ENCODE measurements around the gene GBF1.
A peak's percentile ranks its signal among the peaks of the same experiment; 100 is the strongest.

Gene GBF1

DNA sequence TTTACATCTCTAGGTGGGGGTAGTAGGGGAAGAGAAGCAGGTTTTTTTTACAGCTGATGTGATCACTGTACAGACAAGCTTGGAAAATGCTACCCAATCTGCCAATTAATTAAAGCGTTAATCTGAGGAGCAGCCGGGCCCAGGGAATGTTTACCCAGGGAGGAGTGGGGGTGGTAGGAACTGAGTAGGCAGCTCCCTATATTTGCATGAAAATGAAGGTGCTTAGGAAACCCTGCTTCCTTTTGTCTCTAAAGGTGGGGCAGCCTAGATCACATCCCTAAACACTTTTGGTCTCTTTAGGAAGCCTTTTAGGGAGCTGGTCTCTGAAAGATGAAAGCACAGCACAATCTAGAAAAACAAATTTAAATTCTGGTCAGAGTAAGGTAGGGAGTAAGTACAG is 97.1 kb downstream of the GBF1 start:
- Mint-ChIP-seq H3K27me3 (no peaks in the 10 kb centered on the region), H3K36me3 (ENCODE audit: low read depth) (peaks cover 8% of the 10 kb centered on the region), H3K27ac (no peak overlapping the region), H3K4me1 (peaks cover 38% of the 10 kb centered on the region), H3K4me3 (no peak overlapping the region), H3K9me3 (no peaks in the 10 kb centered on the region)
- ATAC-seq: no peak
- DNase-seq: no peak

DNA sequence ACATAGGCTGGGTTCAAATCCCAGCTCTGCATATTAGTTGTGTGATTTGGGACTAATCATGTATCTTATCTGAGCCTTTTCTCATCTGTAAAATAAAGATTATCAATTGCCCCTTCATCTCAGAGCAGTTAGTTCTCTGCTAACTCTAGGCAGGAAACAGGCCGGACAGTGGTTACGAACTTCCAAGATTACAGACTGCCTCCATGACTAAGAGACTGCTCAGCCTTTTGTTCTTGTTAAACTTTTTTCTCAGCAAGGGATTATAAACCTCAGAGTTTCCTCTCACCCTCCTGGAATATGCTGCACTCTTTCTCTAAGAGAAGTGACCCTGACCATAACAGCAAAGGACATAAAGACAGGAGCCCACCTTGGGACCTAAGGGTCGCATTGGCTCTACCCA is 97.6 kb downstream of the GBF1 start:
- peaks cover 33% of the 10 kb centered on the region for H3K4me1 Mint-ChIP-seq
- no peak overlapping the region for H3K4me3 Mint-ChIP-seq
- H3K27ac Mint-ChIP-seq: peak overlapping the region; percentile 27
- no peaks in the 10 kb centered on the region for H3K9me3 Mint-ChIP-seq
- no peak for ATAC-seq
- no peaks in the 10 kb centered on the region for H3K27me3 Mint-ChIP-seq
- no peak for DNase-seq
- H3K36me3 Mint-ChIP-seq (ENCODE audit: low read depth): peaks cover 9% of the 10 kb centered on the region

DNA sequence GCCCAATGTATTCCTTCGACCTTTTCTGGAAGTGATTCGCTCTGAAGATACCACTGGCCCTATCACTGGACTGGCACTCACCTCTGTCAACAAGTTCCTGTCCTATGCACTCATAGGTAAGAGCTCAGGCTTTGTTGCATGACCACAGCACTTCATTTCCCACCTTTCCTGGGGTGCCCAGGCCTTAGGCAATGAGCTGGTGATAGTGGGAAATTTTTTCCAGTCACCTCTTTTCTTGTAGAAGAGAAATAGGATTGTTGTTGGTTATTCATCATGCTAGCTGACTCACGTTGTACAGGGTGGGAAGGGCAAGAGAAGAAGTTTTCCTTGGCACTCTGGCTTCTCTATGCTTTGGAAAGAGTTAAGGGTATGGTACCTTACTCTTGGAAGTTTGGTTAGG is 98.7 kb downstream of the GBF1 start:
- Mint-ChIP-seq H3K4me1 (peaks cover 24% of the 10 kb centered on the region), H3K4me3 (no peak overlapping the region), H3K27me3 (no peaks in the 10 kb centered on the region), H3K36me3 (ENCODE audit: low read depth) (peaks cover 14% of the 10 kb centered on the region), H3K27ac (no peak overlapping the region), H3K9me3 (no peaks in the 10 kb centered on the region)
- ATAC-seq (no peak), DNase-seq (no peak)

DNA sequence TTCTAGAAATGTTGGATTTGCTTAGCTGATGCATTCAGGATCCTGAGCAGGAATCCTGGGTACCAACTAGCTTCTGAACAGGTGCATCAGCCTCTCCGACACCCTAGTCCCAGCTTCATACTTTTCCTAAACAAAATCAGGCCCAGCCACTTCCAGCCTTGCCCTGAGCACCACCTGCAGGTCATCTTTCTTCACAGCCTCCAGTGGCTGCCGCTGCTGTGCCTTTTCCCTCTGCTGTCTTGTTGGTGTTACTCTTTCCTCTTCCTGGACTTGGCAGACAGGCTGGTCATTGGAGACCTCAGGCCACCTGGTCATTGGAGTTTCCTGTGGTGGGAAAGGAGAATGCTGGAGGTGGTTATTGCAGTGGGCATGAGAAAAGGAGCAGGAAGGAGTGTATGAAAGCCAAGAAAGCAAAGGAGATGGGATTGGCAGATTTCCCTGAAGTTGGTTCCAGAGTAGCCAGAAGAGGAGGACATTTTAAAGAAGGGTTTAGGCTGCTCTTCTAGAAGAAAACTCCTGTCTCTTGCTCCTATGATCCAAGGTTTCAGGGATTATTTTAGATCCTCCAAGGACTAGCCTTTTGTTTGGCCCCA is 102.0 kb downstream of the GBF1 start:
- Mint-ChIP-seq H3K27ac (no peak overlapping the region), H3K4me1 (peaks cover 8% of the 10 kb centered on the region), H3K9me3 (no peaks in the 10 kb centered on the region), H3K4me3 (no peak overlapping the region), H3K36me3 (ENCODE audit: low read depth) (peaks cover 18% of the 10 kb centered on the region), H3K27me3 (no peaks in the 10 kb centered on the region)
- peak; percentile 20 for DNase-seq
- ATAC-seq: no peak

DNA sequence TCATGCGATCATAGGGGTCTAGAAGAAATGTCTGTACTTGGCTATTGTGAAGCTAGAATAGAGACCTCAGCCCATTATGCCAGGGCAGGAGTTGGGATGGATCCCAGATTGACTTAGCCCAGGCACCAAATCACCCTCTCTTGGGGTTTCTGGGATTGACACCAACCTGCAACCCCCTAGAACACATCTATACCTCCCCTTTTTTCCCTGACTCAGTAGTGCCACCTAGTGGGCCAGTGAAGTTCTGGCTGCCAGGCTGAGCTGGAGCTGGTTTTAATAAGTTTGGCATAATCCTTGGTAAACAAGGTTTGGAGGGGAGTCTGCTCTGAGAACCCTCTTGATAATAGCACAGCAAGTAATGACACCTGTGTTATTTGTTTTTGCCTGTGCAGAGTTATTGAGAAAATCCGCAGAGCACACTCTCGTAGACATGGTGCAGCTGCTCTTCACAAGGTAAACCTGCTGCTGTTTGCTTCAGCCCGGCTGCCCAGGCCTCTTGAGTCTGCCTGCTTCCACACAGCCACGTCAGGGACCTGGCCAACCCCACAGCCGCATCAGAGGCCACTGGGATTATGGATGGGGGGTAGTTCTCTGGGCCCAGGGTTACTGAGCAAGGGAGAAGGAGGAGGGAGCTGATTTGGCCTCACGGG is 106.9 kb downstream of the GBF1 start:
- Mint-ChIP-seq H3K27ac (no peak overlapping the region), H3K36me3 (ENCODE audit: low read depth) (peaks cover 20% of the 10 kb centered on the region), H3K4me1 (no peaks in the 10 kb centered on the region), H3K27me3 (no peaks in the 10 kb centered on the region), H3K9me3 (no peaks in the 10 kb centered on the region), H3K4me3 (no peak overlapping the region)
- ATAC-seq (peak; percentile 72), DNase-seq (peak; percentile 77)

DNA sequence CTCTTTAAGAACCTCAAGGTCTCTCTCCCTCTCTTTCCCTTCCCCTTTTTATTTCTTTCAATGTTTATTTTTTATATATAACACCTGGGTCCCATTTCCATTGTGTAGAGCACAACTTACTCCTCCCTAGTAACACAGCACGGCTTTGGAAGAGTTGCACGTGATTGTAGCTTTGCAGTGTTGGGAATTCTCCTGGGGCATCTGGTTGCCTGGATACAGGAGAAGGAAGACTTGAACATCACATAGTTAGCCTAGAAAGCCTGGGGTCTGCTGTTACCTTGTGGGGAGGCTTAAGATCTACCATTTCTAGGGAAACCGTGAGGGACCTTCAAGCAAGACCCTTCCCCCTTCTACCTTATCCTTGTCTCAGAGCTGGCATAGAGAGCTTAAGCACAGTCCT is 109.1 kb downstream of the GBF1 start:
- no peak overlapping the region for H3K4me3 Mint-ChIP-seq
- H3K36me3 Mint-ChIP-seq (ENCODE audit: low read depth): peaks cover 15% of the 10 kb centered on the region
- ATAC-seq (no peak), DNase-seq (no peak)
- H3K27ac Mint-ChIP-seq: no peak overlapping the region
- H3K9me3 Mint-ChIP-seq: no peaks in the 10 kb centered on the region
- H3K27me3 Mint-ChIP-seq: no peaks in the 10 kb centered on the region
- H3K4me1 Mint-ChIP-seq: peaks cover 7% of the 10 kb centered on the region

DNA sequence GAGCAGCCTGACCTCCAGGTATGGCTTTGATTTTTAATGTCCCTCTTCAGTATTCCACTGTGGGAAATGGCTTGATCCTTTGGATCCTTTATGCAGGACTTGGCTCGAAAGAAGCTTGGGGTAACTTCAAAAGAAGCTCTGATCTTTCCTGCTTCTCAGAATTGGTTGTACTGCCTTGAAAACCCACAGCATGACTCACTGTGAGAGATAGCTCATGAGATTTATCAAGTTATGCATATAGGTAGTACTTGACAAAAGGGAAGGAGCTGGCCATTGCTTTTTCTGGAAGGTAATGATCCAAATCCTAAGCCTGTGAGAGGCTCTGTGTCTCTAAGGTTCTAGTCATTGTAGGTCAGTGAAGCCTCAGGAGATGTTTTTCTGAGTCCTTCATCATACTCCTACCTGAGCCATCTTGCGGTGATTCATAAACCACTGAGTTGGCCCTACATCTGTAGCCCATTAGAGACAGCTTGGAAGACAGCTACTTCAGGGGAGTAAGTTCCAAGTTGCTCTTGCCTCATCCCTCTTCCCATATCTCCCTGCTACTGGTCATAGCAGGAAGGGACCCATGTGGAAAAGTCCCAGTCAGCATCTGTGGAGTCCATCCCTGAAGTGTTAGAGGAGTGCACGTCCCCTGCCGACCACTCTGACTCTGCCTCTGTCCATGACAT is 113.5 kb downstream of the GBF1 start:
- no peaks in the 10 kb centered on the region for H3K9me3 Mint-ChIP-seq
- no peaks in the 10 kb centered on the region for H3K27me3 Mint-ChIP-seq
- no peak overlapping the region for H3K4me3 Mint-ChIP-seq
- H3K27ac Mint-ChIP-seq: peak overlapping the region; percentile 48
- peaks cover 7% of the 10 kb centered on the region for H3K4me1 Mint-ChIP-seq
- DNase-seq (no peak), ATAC-seq (peak; percentile 61)
- peaks cover 32% of the 10 kb centered on the region for H3K36me3 Mint-ChIP-seq (ENCODE audit: low read depth)

DNA sequence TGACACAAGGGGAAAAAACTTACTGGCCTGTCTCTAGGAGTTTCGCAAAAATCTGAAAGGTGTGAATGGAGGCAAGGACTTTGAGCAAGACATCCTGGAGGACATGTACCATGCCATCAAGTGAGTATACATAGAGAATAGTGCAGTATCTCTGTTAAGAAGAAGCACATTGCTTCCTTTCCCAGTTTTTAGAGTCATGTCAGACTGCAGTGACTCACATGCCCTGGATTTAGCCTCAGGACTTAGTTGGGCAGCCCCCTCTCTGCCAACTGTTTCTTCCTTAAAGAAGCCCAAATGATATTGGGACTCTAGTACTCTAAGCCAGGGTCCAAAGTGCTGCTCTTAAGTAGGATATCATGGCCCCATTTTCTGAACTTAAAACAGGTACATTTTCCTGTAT is 122.1 kb downstream of the GBF1 start:
- H3K27me3 Mint-ChIP-seq: no peaks in the 10 kb centered on the region
- H3K4me1 Mint-ChIP-seq: no peaks in the 10 kb centered on the region
- no peaks in the 10 kb centered on the region for H3K9me3 Mint-ChIP-seq
- H3K27ac Mint-ChIP-seq: no peak overlapping the region
- no peak for ATAC-seq
- peaks cover 61% of the 10 kb centered on the region for H3K36me3 Mint-ChIP-seq (ENCODE audit: low read depth)
- no peak overlapping the region for H3K4me3 Mint-ChIP-seq
- DNase-seq: no peak

DNA sequence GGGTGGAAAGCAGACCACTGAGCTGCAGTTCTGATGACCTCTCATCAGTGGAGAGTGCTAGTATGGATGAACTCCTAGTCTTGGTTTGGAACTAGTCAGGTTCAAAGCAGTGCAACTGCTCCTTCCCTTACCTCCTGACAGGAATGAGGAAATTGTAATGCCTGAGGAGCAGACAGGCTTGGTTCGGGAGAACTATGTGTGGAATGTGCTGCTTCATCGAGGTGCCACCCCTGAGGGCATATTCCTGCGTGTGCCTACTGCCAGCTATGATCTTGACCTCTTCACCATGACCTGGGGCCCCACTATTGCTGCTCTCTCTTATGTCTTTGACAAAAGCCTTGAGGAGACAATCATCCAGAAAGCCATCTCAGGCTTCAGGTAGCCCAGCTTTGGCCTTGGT is 122.7 kb downstream of the GBF1 start:
- H3K4me3 Mint-ChIP-seq: no peak overlapping the region
- ATAC-seq: no peak
- H3K27me3 Mint-ChIP-seq: no peaks in the 10 kb centered on the region
- no peak overlapping the region for H3K27ac Mint-ChIP-seq
- peaks cover 61% of the 10 kb centered on the region for H3K36me3 Mint-ChIP-seq (ENCODE audit: low read depth)
- no peaks in the 10 kb centered on the region for H3K9me3 Mint-ChIP-seq
- H3K4me1 Mint-ChIP-seq: no peaks in the 10 kb centered on the region
- DNase-seq: no peak

DNA sequence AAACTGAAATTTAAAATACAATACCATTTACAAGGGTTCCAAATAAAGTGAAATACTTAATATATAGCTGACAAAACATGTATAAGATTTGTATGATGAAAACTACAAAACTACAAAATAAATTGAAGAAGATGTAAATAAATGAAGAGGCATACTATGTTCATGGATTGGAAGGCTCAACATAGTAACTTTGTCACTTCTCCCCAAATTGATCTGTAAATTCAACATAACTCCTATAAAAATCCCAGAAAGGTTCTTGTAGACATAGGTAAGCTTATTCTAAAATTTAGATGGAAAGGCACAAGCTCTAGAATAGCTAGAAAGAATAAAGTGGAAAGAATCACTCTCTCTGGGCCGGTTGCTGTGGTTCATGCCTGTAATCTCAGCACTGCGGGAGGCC is 126.0 kb downstream of the GBF1 start:
- no peak for ATAC-seq
- H3K27ac Mint-ChIP-seq: no peak overlapping the region
- H3K9me3 Mint-ChIP-seq: no peaks in the 10 kb centered on the region
- H3K4me3 Mint-ChIP-seq: no peak overlapping the region
- no peak for DNase-seq
- no peaks in the 10 kb centered on the region for H3K27me3 Mint-ChIP-seq
- H3K4me1 Mint-ChIP-seq: no peaks in the 10 kb centered on the region
- peaks cover 52% of the 10 kb centered on the region for H3K36me3 Mint-ChIP-seq (ENCODE audit: low read depth)

DNA sequence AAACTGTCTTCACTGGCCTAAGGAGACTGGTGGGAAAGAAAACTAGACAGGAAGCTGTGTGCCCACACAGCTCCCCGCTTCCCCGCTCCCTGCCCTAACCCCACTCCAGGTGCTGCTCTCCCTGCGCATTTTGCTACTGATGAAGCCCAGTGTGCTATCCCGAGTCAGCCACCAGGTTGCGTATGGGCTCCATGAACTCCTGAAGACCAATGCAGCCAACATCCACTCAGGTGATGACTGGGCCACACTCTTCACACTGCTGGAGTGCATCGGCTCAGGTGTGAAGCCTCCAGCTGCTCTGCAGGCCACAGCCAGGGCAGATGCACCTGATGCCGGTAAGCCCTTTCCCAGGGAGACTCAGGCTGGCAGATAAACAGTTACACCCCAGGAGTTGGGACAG is 129.9 kb downstream of the GBF1 start:
- H3K9me3 Mint-ChIP-seq: no peaks in the 10 kb centered on the region
- no peak for ATAC-seq
- H3K4me3 Mint-ChIP-seq: no peak overlapping the region
- H3K27ac Mint-ChIP-seq: no peak overlapping the region
- H3K36me3 Mint-ChIP-seq (ENCODE audit: low read depth): peaks cover 39% of the 10 kb centered on the region
- no peaks in the 10 kb centered on the region for H3K27me3 Mint-ChIP-seq
- no peaks in the 10 kb centered on the region for H3K4me1 Mint-ChIP-seq
- DNase-seq: no peak

DNA sequence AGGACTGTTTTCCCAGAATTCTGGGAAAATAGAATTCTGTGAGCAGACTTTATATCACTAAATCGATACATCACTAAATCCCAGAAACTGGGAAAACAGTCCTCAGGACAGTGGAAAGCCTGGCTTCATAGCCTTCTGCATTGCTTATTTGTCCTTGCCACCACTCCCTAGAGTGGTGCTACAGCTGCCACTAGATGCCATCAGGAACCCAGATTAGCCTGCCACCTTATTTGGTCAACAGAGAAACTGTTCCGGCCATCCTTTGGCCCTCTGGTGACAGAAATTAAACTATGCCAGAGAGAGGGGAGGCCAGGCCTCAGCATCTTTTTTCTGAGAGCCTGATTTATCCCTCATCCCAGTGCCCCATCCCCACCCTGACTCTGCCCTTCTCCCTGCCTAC is 130.5 kb downstream of the GBF1 start:
- no peaks in the 10 kb centered on the region for H3K9me3 Mint-ChIP-seq

DNA sequence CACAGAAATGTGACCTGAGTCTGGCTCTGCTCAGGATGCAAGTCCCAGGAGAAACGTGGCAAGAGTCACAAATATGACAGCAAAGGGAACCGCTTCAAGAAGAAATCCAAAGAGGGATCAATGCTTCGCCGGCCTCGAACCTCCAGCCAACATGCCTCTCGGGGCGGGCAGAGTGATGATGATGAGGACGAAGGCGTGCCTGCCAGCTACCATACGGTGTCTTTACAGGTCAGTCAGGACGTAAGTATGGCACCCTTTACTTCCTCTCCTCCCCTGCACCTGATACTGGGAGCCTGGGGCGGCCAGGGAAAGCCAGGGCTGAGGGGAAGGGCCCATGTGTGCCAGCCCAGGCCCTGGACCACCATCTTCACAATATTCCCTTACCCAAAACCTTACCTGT is 131.6 kb downstream of the GBF1 start:
- Mint-ChIP-seq H3K27ac (no peak overlapping the region), H3K4me3 (no peak overlapping the region), H3K4me1 (no peaks in the 10 kb centered on the region), H3K9me3 (no peaks in the 10 kb centered on the region), H3K36me3 (ENCODE audit: low read depth) (peaks cover 29% of the 10 kb centered on the region), H3K27me3 (no peaks in the 10 kb centered on the region)
- ATAC-seq: no peak
- no peak for DNase-seq

More for the DNA sequence above, 130.5 kb downstream of the GBF1 start:
- Mint-ChIP-seq H3K4me1 (no peaks in the 10 kb centered on the region), H3K27ac (no peak overlapping the region), H3K36me3 (ENCODE audit: low read depth) (peaks cover 33% of the 10 kb centered on the region), H3K4me3 (no peak overlapping the region), H3K27me3 (no peaks in the 10 kb centered on the region)
- ATAC-seq (no peak), DNase-seq (no peak)

DNA sequence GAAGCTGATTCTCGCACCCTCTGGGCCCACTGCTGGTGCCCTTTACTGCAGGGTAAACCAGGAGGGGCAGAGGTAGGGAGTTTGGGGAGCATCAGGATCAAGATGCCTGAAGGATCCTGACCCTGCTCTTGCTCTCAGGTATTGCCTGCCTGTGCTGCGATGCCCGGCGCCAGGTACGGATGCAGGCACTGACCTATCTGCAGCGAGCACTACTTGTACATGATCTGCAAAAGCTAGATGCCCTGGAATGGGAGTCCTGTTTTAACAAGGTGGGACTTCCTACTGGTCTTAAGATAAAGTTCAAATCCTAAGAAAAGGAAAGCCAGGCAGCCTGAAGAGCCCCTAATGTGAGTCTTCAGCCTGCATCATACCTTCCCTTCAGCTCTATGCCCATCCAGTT is 134.1 kb downstream of the GBF1 start:
- peaks cover 3% of the 10 kb centered on the region for H3K4me1 Mint-ChIP-seq
- H3K27ac Mint-ChIP-seq: no peak overlapping the region
- no peaks in the 10 kb centered on the region for H3K27me3 Mint-ChIP-seq
- H3K9me3 Mint-ChIP-seq: no peaks in the 10 kb centered on the region
- DNase-seq: no peak
- no peak overlapping the region for H3K4me3 Mint-ChIP-seq
- H3K36me3 Mint-ChIP-seq (ENCODE audit: low read depth): peaks cover 21% of the 10 kb centered on the region
- no peak for ATAC-seq

DNA sequence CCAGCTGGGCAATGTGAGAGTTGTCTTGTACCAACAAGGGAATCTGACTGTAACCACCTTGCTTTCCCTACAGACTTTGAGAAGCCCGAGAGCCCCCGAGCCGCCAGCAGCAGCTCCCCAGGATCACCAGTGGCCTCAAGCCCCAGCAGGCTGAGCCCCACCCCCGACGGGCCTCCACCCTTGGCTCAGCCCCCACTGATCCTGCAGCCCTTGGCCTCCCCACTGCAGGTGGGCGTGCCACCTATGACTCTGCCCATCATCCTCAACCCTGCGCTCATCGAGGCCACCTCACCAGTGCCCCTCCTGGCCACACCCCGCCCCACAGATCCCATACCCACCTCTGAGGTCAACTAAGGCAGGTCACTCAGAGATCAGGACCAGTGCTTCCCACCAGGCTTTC is 136.7 kb downstream of the GBF1 start:
- no peak for ATAC-seq
- Mint-ChIP-seq H3K36me3 (ENCODE audit: low read depth) (peaks cover 10% of the 10 kb centered on the region), H3K4me3 (no peak overlapping the region)

More for the DNA sequence above, 136.7 kb downstream of the GBF1 start:
- DNase-seq: no peak
- Mint-ChIP-seq H3K4me1 (peaks cover 5% of the 10 kb centered on the region), H3K9me3 (no peaks in the 10 kb centered on the region), H3K27ac (no peak overlapping the region), H3K27me3 (no peaks in the 10 kb centered on the region)

Measured in activated naive CD8-positive, alpha-beta T cell treated with anti-CD3 and anti-CD28 coated beads, Interleukin-2, amount 50 U/mL, for 24 hours (primary cell).